Neural cell (in vitro differentiated cells): Measurements from ENCODE around the gene CYP2A6.

Experiments used
- CTCF ChIP-seq: fragments of 450-650 bp; IDR thresholded peaks from 2 replicates; pipeline ENCODE4 v1.5.1; 2014; ENCODE audit warnings: antibody characterized with exemption, mild to moderate bottlenecking, moderate library complexity; ENCODE audit not compliant: poor library complexity, severe bottlenecking
- EP300 ChIP-seq: fragments of 450-650 bp; conservative IDR thresholded peaks from 2 replicates; pipeline ENCODE4 v1.6.1; 2014; ENCODE audit warnings: antibody characterized with exemption, mild to moderate bottlenecking, moderate library complexity; ENCODE audit not compliant: poor library complexity, severe bottlenecking
- EZH2 ChIP-seq: fragments of 200-600, 300-800 bp; shearing (Covaris generic), sonication (generic); IDR thresholded peaks from 2 replicates; pipeline ENCODE4 v1.6.1; 2014; ENCODE audit warnings: antibody characterized with exemption, low read length, borderline replicate concordance, mild to moderate bottlenecking; ENCODE audit not compliant: insufficient read depth, poor library complexity, severe bottlenecking
- MXI1 ChIP-seq: fragments of 450-650 bp; conservative IDR thresholded peaks from 2 replicates; pipeline ENCODE4 v1.6.1; 2014; ENCODE audit warnings: antibody characterized with exemption, mild to moderate bottlenecking; ENCODE audit not compliant: poor library complexity, severe bottlenecking
- POLR2AphosphoS5 ChIP-seq: IDR thresholded peaks from 2 replicates; pipeline ENCODE4 v1.6.1; 2012
- RAD21 ChIP-seq: fragments of 450-650 bp; conservative IDR thresholded peaks from 2 replicates; pipeline ENCODE4 v1.6.1; 2014; ENCODE audit warnings: antibody characterized with exemption, mild to moderate bottlenecking, moderate library complexity
- REST ChIP-seq: IDR thresholded peaks from 2 replicates; pipeline ENCODE4 v1.6.1; 2012; ENCODE audit warnings: borderline replicate concordance
- TAF1 ChIP-seq: IDR thresholded peaks from 2 replicates; pipeline ENCODE4 v1.6.1; 2012; ENCODE audit warnings: low read depth

DNA sequence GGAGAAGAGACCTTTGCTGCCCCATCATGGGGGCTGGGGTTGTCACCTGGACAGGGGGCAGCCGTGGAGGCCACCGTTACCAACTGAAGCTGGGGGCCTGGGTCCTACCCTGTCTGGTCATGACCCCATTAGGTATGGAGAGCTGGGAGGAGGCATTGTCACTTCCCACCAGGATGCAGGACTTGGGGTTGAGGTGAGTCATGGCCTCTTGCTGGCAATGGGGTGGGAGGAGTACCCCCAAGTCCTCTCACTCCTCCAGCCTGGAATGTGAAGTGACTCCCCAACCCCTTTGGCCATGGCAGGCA is 42.3 kb downstream of the CYP2A6 start:
- TF ChIP-seq POLR2AphosphoS5 (no peak), EP300 (no peak), CTCF (no peak), EZH2 (no peak), REST (no peak), TAF1 (no peak), MXI1 (no peak), RAD21 (no peak)
